C4-2B (cell line): ENCODE measurements around the gene BANF1.

Experiments
- ZFX ChIP-seq: fragments of 450-650 bp; IDR thresholded peaks from 2 replicates; pipeline ENCODE4 v1.6.1; 2017
- TF ChIP-seq, protein P1 (sequence below): fragments of 450-650 bp; conservative IDR thresholded peaks from 2 replicates; pipeline ENCODE4 v1.5.1; 2017; ENCODE audit warnings: mild to moderate bottlenecking

- TF ChIP-seq, protein P1, sequence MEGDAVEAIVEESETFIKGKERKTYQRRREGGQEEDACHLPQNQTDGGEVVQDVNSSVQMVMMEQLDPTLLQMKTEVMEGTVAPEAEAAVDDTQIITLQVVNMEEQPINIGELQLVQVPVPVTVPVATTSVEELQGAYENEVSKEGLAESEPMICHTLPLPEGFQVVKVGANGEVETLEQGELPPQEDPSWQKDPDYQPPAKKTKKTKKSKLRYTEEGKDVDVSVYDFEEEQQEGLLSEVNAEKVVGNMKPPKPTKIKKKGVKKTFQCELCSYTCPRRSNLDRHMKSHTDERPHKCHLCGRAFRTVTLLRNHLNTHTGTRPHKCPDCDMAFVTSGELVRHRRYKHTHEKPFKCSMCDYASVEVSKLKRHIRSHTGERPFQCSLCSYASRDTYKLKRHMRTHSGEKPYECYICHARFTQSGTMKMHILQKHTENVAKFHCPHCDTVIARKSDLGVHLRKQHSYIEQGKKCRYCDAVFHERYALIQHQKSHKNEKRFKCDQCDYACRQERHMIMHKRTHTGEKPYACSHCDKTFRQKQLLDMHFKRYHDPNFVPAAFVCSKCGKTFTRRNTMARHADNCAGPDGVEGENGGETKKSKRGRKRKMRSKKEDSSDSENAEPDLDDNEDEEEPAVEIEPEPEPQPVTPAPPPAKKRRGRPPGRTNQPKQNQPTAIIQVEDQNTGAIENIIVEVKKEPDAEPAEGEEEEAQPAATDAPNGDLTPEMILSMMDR: no peak
- no peak for TF ChIP-seq ZFX
These were observed 19.3 kb upstream of the BANF1 start for GRCh38 chr11:65982824-65983588.
